Astrocyte (in vitro differentiated cells and primary cell): Measurements from ENCODE around the gene CREB3L2.

Experiments used
- EZH2 ChIP-seq: IDR thresholded peaks from 2 replicates; pipeline ENCODE4 v1.6.1; 2012; ENCODE audit warnings: mild to moderate bottlenecking, low read length, inconsistent platforms; ENCODE audit not compliant: insufficient read depth
- TF ChIP-seq, protein P1 (sequence below): IDR thresholded peaks from 2 replicates; pipeline ENCODE4 v1.5.1; 2011; ENCODE audit warnings: low read depth, mild to moderate bottlenecking, inconsistent platforms, low read length, moderate library complexity; ENCODE audit not compliant: insufficient read depth

DNA sequence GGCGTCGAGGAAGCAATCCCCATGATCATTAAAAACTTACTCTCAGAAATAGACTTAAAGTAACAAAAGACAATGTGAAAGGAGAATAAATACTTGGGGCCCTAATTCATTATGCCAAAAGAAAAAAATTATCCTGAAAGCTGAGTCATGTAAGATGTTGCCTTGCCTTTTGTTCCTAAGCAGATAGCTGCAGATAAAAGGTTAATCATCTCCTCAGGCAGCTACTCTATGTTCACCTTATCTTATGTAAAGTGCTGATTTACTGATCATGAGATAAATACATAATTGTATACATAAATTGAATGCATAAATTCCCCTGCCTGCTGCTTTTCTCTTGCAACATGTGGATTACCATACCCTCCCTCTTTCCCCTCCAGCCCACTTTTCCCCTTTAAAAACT lies 28.1 kb upstream of the CREB3L2 start:
- TF ChIP-seq, protein P1, sequence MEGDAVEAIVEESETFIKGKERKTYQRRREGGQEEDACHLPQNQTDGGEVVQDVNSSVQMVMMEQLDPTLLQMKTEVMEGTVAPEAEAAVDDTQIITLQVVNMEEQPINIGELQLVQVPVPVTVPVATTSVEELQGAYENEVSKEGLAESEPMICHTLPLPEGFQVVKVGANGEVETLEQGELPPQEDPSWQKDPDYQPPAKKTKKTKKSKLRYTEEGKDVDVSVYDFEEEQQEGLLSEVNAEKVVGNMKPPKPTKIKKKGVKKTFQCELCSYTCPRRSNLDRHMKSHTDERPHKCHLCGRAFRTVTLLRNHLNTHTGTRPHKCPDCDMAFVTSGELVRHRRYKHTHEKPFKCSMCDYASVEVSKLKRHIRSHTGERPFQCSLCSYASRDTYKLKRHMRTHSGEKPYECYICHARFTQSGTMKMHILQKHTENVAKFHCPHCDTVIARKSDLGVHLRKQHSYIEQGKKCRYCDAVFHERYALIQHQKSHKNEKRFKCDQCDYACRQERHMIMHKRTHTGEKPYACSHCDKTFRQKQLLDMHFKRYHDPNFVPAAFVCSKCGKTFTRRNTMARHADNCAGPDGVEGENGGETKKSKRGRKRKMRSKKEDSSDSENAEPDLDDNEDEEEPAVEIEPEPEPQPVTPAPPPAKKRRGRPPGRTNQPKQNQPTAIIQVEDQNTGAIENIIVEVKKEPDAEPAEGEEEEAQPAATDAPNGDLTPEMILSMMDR, result no peak
- no peak for TF ChIP-seq EZH2
